ENCODE results near the gene PAWR. TPM values are rescaled to one million over a fixed set of nuclear protein-coding genes. Genes with fewer than 3 reads are reported as not detected.

The PAWR gene
- total RNA-seq, 1 donor from 2014 or later: 127 TPM

DNA sequence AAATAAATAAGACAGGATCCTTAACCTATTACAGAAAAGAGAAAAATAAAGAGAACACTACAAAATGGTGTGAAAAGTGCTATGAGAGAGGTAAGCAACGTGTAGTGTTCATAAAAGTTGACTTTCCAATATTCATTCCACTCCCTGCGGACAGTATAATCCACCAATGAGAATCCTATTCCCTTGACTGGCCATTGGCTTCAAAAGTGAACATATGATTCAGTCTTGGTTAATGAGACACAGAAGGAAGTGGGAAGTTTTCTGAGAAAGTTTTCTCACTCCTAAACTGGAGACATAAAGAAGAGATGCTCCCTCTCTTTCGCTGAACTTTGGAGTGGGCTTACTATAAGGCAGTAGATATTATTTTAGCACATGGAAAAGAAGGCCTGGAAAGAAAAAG lies 153.1 kb downstream of the PAWR start:
- H3K36me3 Mint-ChIP-seq (ENCODE audit: low read depth): peaks cover 1% of the 10 kb centered on the region
- DNase-seq (ENCODE audit: low spot score): no peak
- no peaks in the 10 kb centered on the region for H3K9me3 Mint-ChIP-seq (ENCODE audit: low read depth)
- peaks cover 6% of the 10 kb centered on the region for H3K4me1 Mint-ChIP-seq (ENCODE audit: low read depth)
- TF ChIP-seq, protein P1, sequence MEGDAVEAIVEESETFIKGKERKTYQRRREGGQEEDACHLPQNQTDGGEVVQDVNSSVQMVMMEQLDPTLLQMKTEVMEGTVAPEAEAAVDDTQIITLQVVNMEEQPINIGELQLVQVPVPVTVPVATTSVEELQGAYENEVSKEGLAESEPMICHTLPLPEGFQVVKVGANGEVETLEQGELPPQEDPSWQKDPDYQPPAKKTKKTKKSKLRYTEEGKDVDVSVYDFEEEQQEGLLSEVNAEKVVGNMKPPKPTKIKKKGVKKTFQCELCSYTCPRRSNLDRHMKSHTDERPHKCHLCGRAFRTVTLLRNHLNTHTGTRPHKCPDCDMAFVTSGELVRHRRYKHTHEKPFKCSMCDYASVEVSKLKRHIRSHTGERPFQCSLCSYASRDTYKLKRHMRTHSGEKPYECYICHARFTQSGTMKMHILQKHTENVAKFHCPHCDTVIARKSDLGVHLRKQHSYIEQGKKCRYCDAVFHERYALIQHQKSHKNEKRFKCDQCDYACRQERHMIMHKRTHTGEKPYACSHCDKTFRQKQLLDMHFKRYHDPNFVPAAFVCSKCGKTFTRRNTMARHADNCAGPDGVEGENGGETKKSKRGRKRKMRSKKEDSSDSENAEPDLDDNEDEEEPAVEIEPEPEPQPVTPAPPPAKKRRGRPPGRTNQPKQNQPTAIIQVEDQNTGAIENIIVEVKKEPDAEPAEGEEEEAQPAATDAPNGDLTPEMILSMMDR (IDR thresholded peaks at IDR 0.05): no peak
- no peak overlapping the region for H3K27ac Mint-ChIP-seq (ENCODE audit: unreplicated experiment)
- H3K4me3 Mint-ChIP-seq (ENCODE audit: unreplicated experiment): no peak overlapping the region
- no peaks in the 10 kb centered on the region for H3K27me3 Mint-ChIP-seq (ENCODE audit: low read depth)

DNA sequence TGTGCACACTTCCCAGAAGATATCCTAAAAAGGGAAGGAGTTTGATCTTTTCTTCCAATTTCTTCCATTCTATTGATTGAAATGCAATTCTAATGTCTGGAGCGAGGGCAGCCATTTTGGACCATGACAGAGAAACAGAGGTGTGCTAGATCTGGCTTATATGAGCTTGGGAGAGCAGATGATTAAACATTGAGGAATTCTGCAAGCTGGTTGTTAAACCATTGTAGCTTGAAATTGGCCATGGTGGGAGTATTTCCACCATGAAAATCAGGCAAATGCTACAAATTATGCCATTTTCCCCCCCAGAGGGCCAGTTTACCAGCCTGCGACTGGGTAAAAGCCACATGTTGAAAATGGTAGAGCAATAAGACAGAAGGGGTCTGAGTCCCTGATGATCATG lies 155.0 kb downstream of the PAWR start:
- peaks cover 22% of the 10 kb centered on the region for H3K4me1 Mint-ChIP-seq (ENCODE audit: low read depth)
- H3K36me3 Mint-ChIP-seq (ENCODE audit: low read depth): peaks cover 1% of the 10 kb centered on the region
- TF ChIP-seq, protein P1 (IDR thresholded peaks at IDR 0.05): no peak
- H3K27ac Mint-ChIP-seq (ENCODE audit: unreplicated experiment): no peak overlapping the region
- no peaks in the 10 kb centered on the region for H3K27me3 Mint-ChIP-seq (ENCODE audit: low read depth)
- no peak overlapping the region for H3K4me3 Mint-ChIP-seq (ENCODE audit: unreplicated experiment)
- no peak for DNase-seq (ENCODE audit: low spot score)
- no peaks in the 10 kb centered on the region for H3K9me3 Mint-ChIP-seq (ENCODE audit: low read depth)

Other genes with a start within 250 kb of the PAWR start
- gene PPP1R12A, start 244.1 kb upstream of the PAWR start, total RNA-seq: 118 to 139 TPM (median 135 TPM) in 3 replicates

Data from chondrocyte (in vitro differentiated cells).